PC-9 (cell line): Measurements from ENCODE around the gene MYO18B. TPM values are rescaled to one million over a fixed set of nuclear protein-coding genes. Genes with fewer than 3 reads are reported as not detected.

Experiments
- BruUV-seq: library from RNA; stranded (reverse); fragments of 400-500 nt; replicated peaks from 2 replicates; lab custom pipeline; 2021; lab: Mats Ljungman, UMichigan
- CTCF ChIA-PET: fragments of 300-600 bp; sonication (Branson Sonifier 250); formaldehyde crosslinking; loops from one replicate; lab custom pipeline; 2022; ENCODE audit warnings: antibody characterized with exemption; lab: Charles Lee
- POLR2A ChIA-PET: fragments of 300-600 bp; sonication (Branson Sonifier 250); formaldehyde crosslinking; loops from one replicate; lab custom pipeline; 2022; ENCODE audit warnings: antibody characterized with exemption; ENCODE audit not compliant: unreplicated experiment; lab: Charles Lee
- DNase-seq, 2 experiments: peaks; one replicate each; pipeline versions ENCODE4 v3.0.0 to v3.0.0-alpha.2; 2015 to 2022; ENCODE audit warnings: mixed read lengths in 1 of 2
- H2AFZ ChIP-seq: fragments of 200-600 bp; sonication (generic); 2 replicates; pipeline ENCODE4 v1.8.1; 2017; ENCODE audit warnings: antibody characterized with exemption
- H3F3A ChIP-seq: fragments of 200-600 bp; sonication (generic); 2 replicates; pipeline ENCODE4 v1.8.1; 2017; ENCODE audit warnings: antibody characterized with exemption, mild to moderate bottlenecking, low read depth; ENCODE audit not compliant: insufficient read depth
- H3K27ac ChIP-seq: fragments of 200-600 bp; sonication (generic); 2 replicates; pipeline ENCODE4 v1.6.1; 2016; ENCODE audit warnings: mixed run types
- H3K27me3 ChIP-seq: fragments of 200-600 bp; sonication (generic); 2 replicates; pipeline ENCODE4 v1.6.1; 2016; ENCODE audit warnings: low read depth, mixed run types; ENCODE audit not compliant: insufficient read depth
- H3K36me3 ChIP-seq: fragments of 200-600 bp; sonication (generic); 2 replicates; pipeline ENCODE4 v1.6.1; 2016; ENCODE audit warnings: low read depth, mixed run types
- H3K4me1 ChIP-seq: fragments of 200-600 bp; sonication (generic); replicated peaks from 2 replicates; pipeline ENCODE4 v1.6.1; 2016; ENCODE audit warnings: mixed run types; ENCODE audit not compliant: insufficient read depth
- H3K4me2 ChIP-seq: fragments of 200-600 bp; sonication (generic); 2 replicates; pipeline ENCODE4 v1.6.1; 2017; ENCODE audit warnings: mixed run types
- H3K4me3 ChIP-seq: fragments of 200-600 bp; sonication (generic); 2 replicates; pipeline ENCODE4 v1.6.1; 2016; ENCODE audit warnings: mixed run types
- H3K79me2 ChIP-seq: fragments of 200-600 bp; sonication (generic); 2 replicates; pipeline ENCODE4 v1.6.1; 2017; ENCODE audit warnings: low read depth, mixed run types
- H3K9me2 ChIP-seq: fragments of 200-600 bp; sonication (generic); 2 replicates; pipeline ENCODE4 v1.8.1; 2017; ENCODE audit warnings: mild to moderate bottlenecking; ENCODE audit not compliant: insufficient read depth
- H3K9me3 ChIP-seq: fragments of 200-600 bp; sonication (generic); 2 replicates; pipeline ENCODE4 v1.8.1; 2016; ENCODE audit warnings: low read depth; ENCODE audit not compliant: insufficient read depth
- H4K20me1 ChIP-seq: fragments of 200-600 bp; sonication (generic); 2 replicates; pipeline ENCODE4 v1.8.1; 2017; ENCODE audit not compliant: insufficient read depth
- EZH2 ChIP-seq: fragments of 200-600 bp; sonication (generic); IDR thresholded peaks from 2 replicates; pipeline ENCODE4 v1.8.0; 2017; ENCODE audit warnings: antibody characterized with exemption, low read depth
- intact Hi-C: fragments of 100-400 bp; cut with micrococcal nuclease; formaldehyde crosslinking; loops from one replicate; pipeline ENCODE4 v1.10.0; 2022; ENCODE audit not compliant: unreplicated experiment
- total RNA-seq: library from RNA; stranded (reverse); gene quantifications from 2 replicates; pipeline ENCODE4 v1.2.3, GENCODE V29; 2021
- TF ChIP-seq, protein P1 (sequence below): fragments of 200-600 bp; sonication (generic); conservative IDR thresholded peaks from 2 replicates; pipeline ENCODE4 v1.6.1; 2017; ENCODE audit warnings: mixed run types, antibody characterized with exemption, mild to moderate bottlenecking, moderate library complexity

MYO18B gene
- total RNA-seq, 1 experiment from 2014 or later, result not detected

DNA sequence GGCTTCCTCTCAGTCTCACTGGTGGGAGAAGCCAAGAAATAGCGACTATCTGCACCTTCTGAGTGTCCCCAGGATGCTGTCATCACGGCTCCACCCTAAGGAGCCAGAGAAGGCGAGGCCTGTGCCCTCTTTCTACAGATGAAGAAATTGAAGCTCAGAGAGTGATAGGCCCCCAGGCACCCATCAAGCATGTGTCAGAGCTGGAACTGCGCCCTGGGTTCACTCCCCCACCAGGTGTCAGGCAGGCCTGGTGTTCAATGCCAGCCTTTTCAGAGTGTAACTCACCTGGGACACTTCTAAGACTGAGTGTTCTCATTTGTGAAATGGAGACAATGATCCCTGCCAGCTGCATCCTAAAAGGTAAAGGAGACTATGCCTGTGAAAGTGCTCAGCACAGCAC, 299.9 kb downstream of the MYO18B start:
- Histone ChIP-seq H4K20me1 (no peaks in the 10 kb centered on the region), H3K27me3 (0 out of 2 replicates have a peak, but pooled peaks cover 7% of the 10 kb centered on the region), H3K4me1 (no peaks in the 10 kb centered on the region), H3K27ac (no peak overlapping the region), H3K9me3 (no peaks in the 10 kb centered on the region), H3K4me2 (no peak overlapping the region), H3K79me2 (no peaks in the 10 kb centered on the region), H3K4me3 (no peak overlapping the region), H2AFZ (no peak overlapping the region), H3K9me2 (no peaks in the 10 kb centered on the region), H3K36me3 (no peaks in the 10 kb centered on the region), H3F3A (no peaks in the 10 kb centered on the region)
- CTCF ChIA-PET, result no interaction called here
- BruUV-seq, result no TSS peak
- DNase-seq, result no peak
- POLR2A ChIA-PET, result no interaction called here
- TF ChIP-seq EZH2, result no peak
- TF ChIP-seq, protein P1, sequence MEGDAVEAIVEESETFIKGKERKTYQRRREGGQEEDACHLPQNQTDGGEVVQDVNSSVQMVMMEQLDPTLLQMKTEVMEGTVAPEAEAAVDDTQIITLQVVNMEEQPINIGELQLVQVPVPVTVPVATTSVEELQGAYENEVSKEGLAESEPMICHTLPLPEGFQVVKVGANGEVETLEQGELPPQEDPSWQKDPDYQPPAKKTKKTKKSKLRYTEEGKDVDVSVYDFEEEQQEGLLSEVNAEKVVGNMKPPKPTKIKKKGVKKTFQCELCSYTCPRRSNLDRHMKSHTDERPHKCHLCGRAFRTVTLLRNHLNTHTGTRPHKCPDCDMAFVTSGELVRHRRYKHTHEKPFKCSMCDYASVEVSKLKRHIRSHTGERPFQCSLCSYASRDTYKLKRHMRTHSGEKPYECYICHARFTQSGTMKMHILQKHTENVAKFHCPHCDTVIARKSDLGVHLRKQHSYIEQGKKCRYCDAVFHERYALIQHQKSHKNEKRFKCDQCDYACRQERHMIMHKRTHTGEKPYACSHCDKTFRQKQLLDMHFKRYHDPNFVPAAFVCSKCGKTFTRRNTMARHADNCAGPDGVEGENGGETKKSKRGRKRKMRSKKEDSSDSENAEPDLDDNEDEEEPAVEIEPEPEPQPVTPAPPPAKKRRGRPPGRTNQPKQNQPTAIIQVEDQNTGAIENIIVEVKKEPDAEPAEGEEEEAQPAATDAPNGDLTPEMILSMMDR, result no peak
- intact Hi-C loops, result no loop called here

DNA sequence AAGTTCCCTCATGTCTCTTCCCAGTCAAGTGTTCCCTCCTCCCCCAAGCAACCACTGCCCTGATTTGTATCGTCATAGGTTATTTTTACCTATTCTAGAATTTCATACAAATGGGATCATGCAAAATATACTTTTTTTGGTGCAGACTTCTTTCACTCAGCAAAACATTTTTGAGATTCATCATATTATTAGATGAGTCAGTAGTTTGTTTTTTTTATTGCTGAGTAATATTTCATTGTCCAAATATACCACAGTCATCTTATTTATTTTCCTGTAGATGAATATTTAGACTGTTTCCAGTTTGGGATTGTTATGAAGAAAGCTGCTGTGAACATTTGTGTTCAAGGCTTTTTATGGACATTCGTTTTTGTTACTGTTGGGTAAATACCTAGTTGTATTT, 301.0 kb downstream of the MYO18B start:
- TF ChIP-seq EZH2, result no peak
- Histone ChIP-seq H3K9me2 (no peaks in the 10 kb centered on the region), H3K27me3 (0 out of 2 replicates have a peak, but pooled peaks cover 7% of the 10 kb centered on the region), H2AFZ (no peak overlapping the region), H3K4me3 (no peak overlapping the region), H3K9me3 (no peaks in the 10 kb centered on the region), H3K36me3 (no peaks in the 10 kb centered on the region), H3K79me2 (no peaks in the 10 kb centered on the region), H3F3A (no peaks in the 10 kb centered on the region), H4K20me1 (no peaks in the 10 kb centered on the region), H3K27ac (no peak overlapping the region), H3K4me1 (no peaks in the 10 kb centered on the region), H3K4me2 (no peak overlapping the region)
- no TSS peak for BruUV-seq
- intact Hi-C loops, result no loop called here
- ChIA-PET POLR2A (no interaction called here), CTCF (no interaction called here)
- no peak for DNase-seq

DNA sequence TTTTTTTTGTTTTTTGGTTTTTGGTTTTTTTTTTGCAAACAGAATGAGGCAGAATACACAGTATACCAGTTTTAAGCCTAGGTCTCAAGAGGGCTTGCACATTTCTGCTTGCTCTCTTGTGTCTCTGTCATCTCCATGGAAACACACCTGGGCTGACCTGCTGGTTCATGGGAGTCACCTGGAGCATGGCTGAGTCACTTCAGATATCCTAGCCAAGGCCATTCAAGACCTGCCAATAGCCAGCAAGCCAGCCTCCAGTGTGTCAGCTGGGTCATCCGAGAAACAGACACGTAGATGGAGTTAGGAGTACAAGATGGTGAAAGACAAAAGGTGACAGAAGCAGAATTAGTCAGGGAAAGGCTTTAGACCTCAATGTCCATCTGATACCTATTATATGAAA, 303.1 kb downstream of the MYO18B start:
- no peak for DNase-seq
- BruUV-seq, result no TSS peak
- POLR2A ChIA-PET, result no interaction called here
- no peak overlapping the region for H3K4me3 ChIP-seq
- no peak overlapping the region for H2AFZ ChIP-seq
- no peaks in the 10 kb centered on the region for H3F3A ChIP-seq
- H3K36me3 ChIP-seq, result no peaks in the 10 kb centered on the region
- intact Hi-C loops, result no loop called here
- H3K4me1 ChIP-seq, result no peaks in the 10 kb centered on the region
- peaks cover 17% of the 10 kb centered on the region for H3K27me3 ChIP-seq
- CTCF ChIA-PET, result no interaction called here
- no peaks in the 10 kb centered on the region for H4K20me1 ChIP-seq
- no peaks in the 10 kb centered on the region for H3K79me2 ChIP-seq
- TF ChIP-seq EZH2, result no peak
- TF ChIP-seq, protein P1, result no peak
- H3K9me3 ChIP-seq, result no peaks in the 10 kb centered on the region
- H3K27ac ChIP-seq, result no peak overlapping the region
- H3K4me2 ChIP-seq, result no peak overlapping the region
- H3K9me2 ChIP-seq, result no peaks in the 10 kb centered on the region

DNA sequence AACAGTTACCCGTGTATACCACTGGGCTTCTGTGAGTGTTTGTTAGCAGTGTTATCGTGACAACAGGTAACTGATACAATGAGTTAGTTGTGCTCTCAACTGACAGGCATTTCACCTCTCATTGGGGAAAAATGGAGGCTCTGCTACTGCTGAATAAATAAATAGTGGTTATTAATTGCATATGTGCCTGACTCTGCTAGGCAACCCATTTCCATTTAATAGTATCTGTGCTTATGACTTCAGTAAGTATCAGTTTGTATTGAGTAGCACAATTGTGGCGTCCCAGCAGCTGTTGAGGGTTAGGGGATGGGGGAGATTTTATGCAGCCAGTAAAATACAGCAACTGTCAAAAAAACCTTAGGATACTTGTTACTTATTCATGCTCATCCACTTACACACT, 303.9 kb downstream of the MYO18B start:
- Histone ChIP-seq H2AFZ (no peak overlapping the region), H3K27me3 (peaks cover 21% of the 10 kb centered on the region), H3K9me2 (no peaks in the 10 kb centered on the region), H3K4me3 (no peak overlapping the region), H3K9me3 (no peaks in the 10 kb centered on the region), H3K4me1 (no peaks in the 10 kb centered on the region), H3K79me2 (no peaks in the 10 kb centered on the region), H3K36me3 (no peaks in the 10 kb centered on the region), H3K27ac (no peak overlapping the region), H3F3A (no peaks in the 10 kb centered on the region), H3K4me2 (no peak overlapping the region), H4K20me1 (no peaks in the 10 kb centered on the region)
- no peak for TF ChIP-seq EZH2
- TF ChIP-seq, protein P1, result no peak
- no peak for DNase-seq
- POLR2A ChIA-PET, result no interaction called here
- intact Hi-C loops, result no loop called here
- CTCF ChIA-PET, result no interaction called here
- no TSS peak for BruUV-seq
